Keratinocyte (primary cell): ENCODE data around the gene LPCAT1.

Source experiments
- CTCF ChIP-seq, 3 experiments: IDR thresholded peaks in 1 of 3; conservative IDR thresholded peaks in 1 of 3; optimal IDR thresholded peaks in 1 of 3; 2 replicates in 2 of 3; 3 replicates in 1 of 3; pipeline versions ENCODE3 to v1.5.1; 2011; ENCODE audit warnings: low read length in 3 of 3, mild to moderate bottlenecking in 3 of 3, moderate library complexity in 2 of 3, control low read depth in 1 of 3, inconsistent platforms in 1 of 3; ENCODE audit not compliant: insufficient read depth in 2 of 3; ENCODE audit errors: extremely low read depth in 1 of 3
- EZH2 ChIP-seq: IDR thresholded peaks from one replicate; pipeline ENCODE4 v1.6.1; 2012; ENCODE audit warnings: inconsistent platforms, mild to moderate bottlenecking, low read length, moderate library complexity

- TF ChIP-seq CTCF (optimal IDR thresholded peaks at IDR 0.05 in 1 of 3, IDR thresholded peaks at IDR 0.05 in 1 of 3, conservative IDR thresholded peaks at IDR 0.05 in 1 of 3; ENCODE audit: extremely low read depth in 1 of 3, insufficient read depth in 2 of 3, low read length in 3 of 3) (no peak), EZH2 (no peak)
These were observed 88.4 kb downstream of the LPCAT1 start for GRCh38 chr5:1435369-1435768.
